Right lobe of liver (tissue), 6 donors: ENCODE data around the gene TMEM8B. TPM values are rescaled to one million over a fixed set of nuclear protein-coding genes. Genes with fewer than 3 reads are reported as not detected.
A peak's percentile ranks its signal among the peaks of the same experiment; 100 is the strongest.

ENCODE experiments used
- ATAC-seq, 4 donors: fragments of 200-7000 bp; cut with Tn5 transposase; one replicate each; pipeline ENCODE4 v1.9.1; 2020; ENCODE audit warnings: mild to moderate bottlenecking in 4 of 4, moderate library complexity in 4 of 4
- DNase-seq, 3 donors: peaks; one replicate each; pipeline ENCODE4 v3.0.0-alpha.2; 2020
- H3K27ac ChIP-seq, 3 donors: fragments of 200-600 bp; one replicate each; pipeline ENCODE4 v1.8.0; 2022
- H3K27me3 ChIP-seq, 2 donors: fragments of 200-600 bp; one replicate each; pipeline ENCODE4 v1.8.0; 2022
- H3K36me3 ChIP-seq, 4 donors: fragments of 200-600 bp; sonication (generic) in 1 of 4; one replicate each; pipeline versions ENCODE4 v1.5.1 to v1.8.0; 2017 to 2022; ENCODE audit warnings: control low read depth in 1 of 4
- H3K4me1 ChIP-seq, 4 donors: fragments of 200-600 bp; sonication (generic) in 1 of 4; one replicate each; pipeline versions ENCODE4 v1.5.1 to v1.8.0; 2017 to 2022; ENCODE audit warnings: control low read depth in 1 of 4
- H3K4me3 ChIP-seq, 3 donors: fragments of 200-600 bp; one replicate each; pipeline ENCODE4 v1.8.0; 2022
- H3K9me3 ChIP-seq, 4 donors: fragments of 200-600 bp; sonication (generic) in 1 of 4; one replicate each; pipeline versions ENCODE4 v1.5.1 to v1.8.0; 2017 to 2022; ENCODE audit warnings: control low read depth in 1 of 4
- CTCF ChIP-seq, 4 donors: fragments of 200-600 bp in 3 of 4; fragments of 450-650 bp in 1 of 4; IDR thresholded peaks; one replicate each; pipeline versions ENCODE4 v1.5.1 to v1.8.0; 2016 to 2022; ENCODE audit warnings: antibody characterized with exemption in 4 of 4, mild to moderate bottlenecking in 2 of 4
- POLR2A ChIP-seq: fragments of 450-650 bp; IDR thresholded peaks from one replicate; pipeline ENCODE4 v1.6.1; 2017; ENCODE audit warnings: antibody characterized with exemption, mild to moderate bottlenecking
- WGBS: methylation state at CpG from one replicate; pipeline ENCODE4 v1.1.6; 2018; ENCODE audit warnings: low coverage, low lambda C conversion rate; ENCODE audit not compliant: insufficient coverage; ENCODE audit errors: missing lambda C conversion rate; 5-methylcytosine and 5-hydroxymethylcytosine counted together
- intact Hi-C, 2 donors: fragments of 100-400 bp; cut with DNase I; formaldehyde crosslinking; loops; one replicate each; pipeline versions ENCODE4 v1.11.2 to v1.14.1; 2022
- total RNA-seq, 6 experiments: library from RNA; depleted of rRNA in 2 of 6; stranded (reverse); fragments of >200 nt in 2 of 6; fragmentation: NEBNext Ultra II Directional in 3 of 6; extraction: Animal tissue kit (Norgen Biotek cat#: 25700) in 3 of 6; gene quantifications; one replicate each; pipeline versions ENCODE4 v1.1.0 to v1.2.4, GENCODE V29; 2016 to 2023
- donor health status: DM: no; HTN: yes; CAD: no.
- donor health status: DM: no; HTN: no; CAD: no.
- donor health status: DM: no; HTN: no; CAD: no.
- donor health status: DM: no; HTN: yes; CAD: no.
- donor health status: DM: no; HTN: yes; CAD: no.

TMEM8B gene
- total RNA-seq, 6 experiments from 2014 or later, result 1.7 to 4.7 (median 3.5) TPM

GRCh38 chr9:35790025-35790384 is 39.0 kb upstream of the TMEM8B start:
- Histone ChIP-seq H3K36me3 (no peaks in the 10 kb centered on the region), H3K9me3 (no peaks in the 10 kb centered on the region), H3K4me3 (no peak overlapping the region), H3K27me3 (no peaks in the 10 kb centered on the region), H3K27ac (no peak overlapping the region), H3K4me1 (peaks cover 0 to 17% (median 0%) of the 10 kb centered on the region in 4 donors)
- TF ChIP-seq POLR2A (no peak), CTCF (IDR thresholded peaks at IDR 0.05) (no peak)
- DNase-seq (no peak), ATAC-seq (no peak)
- intact Hi-C loops, result loop anchor here in 1 of 2 donors (10.0 kb wide), 1 partner anchor 95 kb away; no protein-coding TSS in a partner anchor
- WGBS, result 28% methylated on average over 4 of the region's 4 CpGs

- Histone ChIP-seq H3K27ac (peak overlapping the region in 2 of 3 donors; percentile 14 to 27), H3K4me3 (peak overlapping the region in 2 of 3 donors; percentile 58 to 62), H3K36me3 (no peaks in the 10 kb centered on the region), H3K9me3 (no peaks in the 10 kb centered on the region), H3K27me3 (no peaks in the 10 kb centered on the region), H3K4me1 (peaks cover 0 to 17% (median 0%) of the 10 kb centered on the region in 4 donors)
- peak in 2 of 3 donors; percentile 45 to 75 for DNase-seq
- peak; percentile 85 to 90 (median 88) for ATAC-seq
- TF ChIP-seq POLR2A, result no peak
- TF ChIP-seq CTCF (IDR thresholded peaks at IDR 0.05), result peak; percentile 73 to 88 (median 80)
- intact Hi-C loops, result loop anchor here in 1 of 2 donors (10.0 kb wide), 1 partner anchor 94 kb away; no protein-coding TSS in a partner anchor
- 43% methylated on average over 27 of the region's 37 CpGs for WGBS
Measured at GRCh38 chr9:35790385-35791296, 38.4 kb upstream of the TMEM8B start.

- Histone ChIP-seq H3K4me1 (peaks cover 0 to 17% (median 0%) of the 10 kb centered on the region in 4 donors), H3K27me3 (no peaks in the 10 kb centered on the region), H3K4me3 (peak within 1 kb of the TSS; percentile 42 to 62 (median 58)), H3K9me3 (no peaks in the 10 kb centered on the region), H3K36me3 (no peaks in the 10 kb centered on the region), H3K27ac (peak within 1 kb of the TSS in 2 of 3 donors; percentile 27 to 53)
- ATAC-seq (peak; percentile 53 to 69 (median 65)), DNase-seq (peak in 1 of 3 donors; percentile 48)
- intact Hi-C loops, result loop anchor here in 1 of 2 donors (10.0 kb wide), 1 partner anchor 93 kb away; no protein-coding TSS in a partner anchor
- WGBS, result 0% methylated on average over 1 of the region's 64 CpGs
- TF ChIP-seq POLR2A, result no peak
- TF ChIP-seq CTCF (IDR thresholded peaks at IDR 0.05), result no peak
Measured at GRCh38 chr9:35791297-35791921, 37.6 kb upstream of the TMEM8B start, which contains the start of gene NPR2. Gene NPR2, plus strand, starts transcription at chr9:35791591. Its CDS starts 818 bp downstream, at chr9:35792409.

GRCh38 chr9:35792024-35792813 is 36.8 kb upstream of the TMEM8B start:
- no peaks in the 10 kb centered on the region for H3K27me3 ChIP-seq
- 23% methylated on average over 9 of the region's 34 CpGs for WGBS
- TF ChIP-seq POLR2A (peak; percentile 55), CTCF (IDR thresholded peaks at IDR 0.05) (no peak)
- H3K36me3 ChIP-seq, result no peaks in the 10 kb centered on the region
- H3K27ac ChIP-seq, result no peak overlapping the region
- intact Hi-C loops, result loop anchor here in 1 of 2 donors (10.0 kb wide), 1 partner anchor 93 kb away; no protein-coding TSS in a partner anchor
- DNase-seq, result peak in 2 of 3 donors; percentile 52 to 72
- peak; percentile 62 to 81 (median 64) for ATAC-seq
- no peaks in the 10 kb centered on the region for H3K9me3 ChIP-seq
- H3K4me3 ChIP-seq, result peak overlapping the region; percentile 42 to 62 (median 58)
- peaks cover 0 to 17% (median 0%) of the 10 kb centered on the region in 4 donors for H3K4me1 ChIP-seq
